HG02970 (cell line): ENCODE data around the gene TCF21.
"Not testable (repeated sequence)": the region's sequence is repeated elsewhere in the genome, so short reads cannot be mapped to it uniquely, and the experiment has no call there.

ENCODE experiments used
- ATAC-seq: cut with Tn5 transposase; IDR thresholded peaks from one replicate; pipeline ENCODE4 v1.9.1; 2021; ENCODE audit warnings: mild to moderate bottlenecking, moderate library complexity, moderate number of reproducible peaks; ENCODE audit not compliant: unreplicated experiment, low FRiP score

TCF21 gene

GRCh38 chr6:133888929-133889556 is at the start of gene TCF21:
TSS of gene TCF21 (plus strand) at chr6:133889113. CDS start at chr6:133889398, 285 bp downstream.
- ATAC-seq = no peak

GRCh38 chr6:133841176-133841575 is 47.7 kb upstream of the TCF21 start:
- no peak for ATAC-seq

GRCh38 chr6:133843098-133843497 is 45.8 kb upstream of the TCF21 start:
- ATAC-seq = no peak

GRCh38 chr6:133844709-133845108 is 44.2 kb upstream of the TCF21 start:
- ATAC-seq = no peak

GRCh38 chr6:133854041-133854363 is 34.9 kb upstream of the TCF21 start:
- ATAC-seq = no peak

GRCh38 chr6:133854364-133855275 is 34.3 kb upstream of the TCF21 start:
- ATAC-seq = no peak

GRCh38 chr6:133855276-133855990 is 33.5 kb upstream of the TCF21 start:
- ATAC-seq = no peak

GRCh38 chr6:133855991-133856370 is 32.9 kb upstream of the TCF21 start:
- ATAC-seq = no peak

GRCh38 chr6:133856911-133857310 is 32.0 kb upstream of the TCF21 start:
- no peak for ATAC-seq

GRCh38 chr6:133857696-133858095 is 31.2 kb upstream of the TCF21 start:
- ATAC-seq = no peak

- not testable (repeated sequence) for ATAC-seq
Observed at GRCh38 chr6:133861337-133861736, 27.6 kb upstream of the TCF21 start.

- no peak for ATAC-seq
Observed at GRCh38 chr6:133863228-133863627, 25.7 kb upstream of the TCF21 start.

- ATAC-seq = no peak
Observed at GRCh38 chr6:133865680-133866079, 23.2 kb upstream of the TCF21 start.

- no peak for ATAC-seq
Observed at GRCh38 chr6:133871131-133871530, 17.8 kb upstream of the TCF21 start.

GRCh38 chr6:133873538-133873937 is 15.4 kb upstream of the TCF21 start:
- ATAC-seq = no peak

GRCh38 chr6:133877116-133877515 is 11.8 kb upstream of the TCF21 start:
- ATAC-seq = no peak

GRCh38 chr6:133880006-133880405 is 8.9 kb upstream of the TCF21 start:
- no peak for ATAC-seq

GRCh38 chr6:133880896-133881295 is 8.0 kb upstream of the TCF21 start:
- no peak for ATAC-seq

GRCh38 chr6:133886104-133886775 is 2.7 kb upstream of the TCF21 start:
- ATAC-seq = no peak

- ATAC-seq = no peak
Observed at GRCh38 chr6:133887156-133887879, 1.6 kb upstream of the TCF21 start.
